ENCODE measurements around the gene CENPB.
A peak's percentile ranks its signal among the peaks of the same experiment; 100 is the strongest.

CENPB gene

GRCh38 chr20:3775457-3776108 is 11.0 kb downstream of the CENPB start:
- no peak overlapping the region for H3K4me3 ChIP-seq (replicated peaks; ENCODE audit: low read depth, low read length)
- DNase-seq (ENCODE audit: extremely low read depth, low read depth): no peak
- TF ChIP-seq CTCF (IDR thresholded peaks at IDR 0.05; ENCODE audit: low read depth, low read length, missing control alignments): no peak

GRCh38 chr20:3771552-3772058 is 14.9 kb downstream of the CENPB start:
- no peak for DNase-seq (ENCODE audit: extremely low read depth, low read depth)
- TF ChIP-seq CTCF (IDR thresholded peaks at IDR 0.05; ENCODE audit: low read depth, low read length, missing control alignments): no peak
- H3K4me3 ChIP-seq (replicated peaks; ENCODE audit: low read depth, low read length): no peak overlapping the region

- DNase-seq (ENCODE audit: extremely low read depth, low read depth): peak; percentile 61
- H3K4me3 ChIP-seq (replicated peaks; ENCODE audit: low read depth, low read length): peak overlapping the region; percentile 97
- peak; percentile 42 for TF ChIP-seq CTCF (IDR thresholded peaks at IDR 0.05; ENCODE audit: low read depth, low read length, missing control alignments)
Observed at GRCh38 chr20:3768342-3769130, 18.0 kb downstream of the CENPB start.

- peak; percentile 12 for TF ChIP-seq CTCF (IDR thresholded peaks at IDR 0.05; ENCODE audit: low read depth, low read length, missing control alignments)
- DNase-seq (ENCODE audit: extremely low read depth, low read depth): peak; percentile 87
Observed at GRCh38 chr20:3767427-3768341, 18.9 kb downstream of the CENPB start, which contains the start of gene ADISSP. Gene ADISSP, minus strand, starts transcription at chr20:3767753. Its CDS starts 7,653 bp downstream, at chr20:3760100.

GRCh38 chr20:3767110-3767426 is 19.5 kb downstream of the CENPB start:
- DNase-seq (ENCODE audit: extremely low read depth, low read depth): no peak
- H3K4me3 ChIP-seq (replicated peaks; ENCODE audit: low read depth, low read length): peak overlapping the region; percentile 97
- TF ChIP-seq CTCF (IDR thresholded peaks at IDR 0.05; ENCODE audit: low read depth, low read length, missing control alignments): no peak

More at GRCh38 chr20:3767427-3768341, 18.9 kb downstream of the CENPB start, which contains the start of gene ADISSP:
- peak within 1 kb of the TSS; percentile 97 for H3K4me3 ChIP-seq (replicated peaks; ENCODE audit: low read depth, low read length)

- no peak for DNase-seq (ENCODE audit: extremely low read depth, low read depth)
- TF ChIP-seq CTCF (IDR thresholded peaks at IDR 0.05; ENCODE audit: low read depth, low read length, missing control alignments): no peak
- H3K4me3 ChIP-seq (replicated peaks; ENCODE audit: low read depth, low read length): peak overlapping the region; percentile 97
Observed at GRCh38 chr20:3766422-3767109, 20.0 kb downstream of the CENPB start.
